GM23338 (cell line): ENCODE results near the gene MECP2. TPM values are rescaled to one million over a fixed set of nuclear protein-coding genes. Genes with fewer than 3 reads are reported as not detected.

Experiments used
- ATAC-seq: fragments of 200-7000 bp; cut with Tn5 transposase; 3 replicates; pipeline ENCODE4 v1.9.1; 2020
- DNase-seq: peaks from one replicate; pipeline ENCODE4 v3.0.0-alpha.2; 2015; ENCODE audit warnings: low spot score
- H2AFZ ChIP-seq: fragments of 200-600 bp; sonication (generic); 2 replicates; pipeline ENCODE4 v1.8.0; 2016; ENCODE audit warnings: antibody characterized with exemption, mild to moderate bottlenecking, moderate library complexity
- H3F3A ChIP-seq: fragments of 200-600 bp; sonication (generic); replicated peaks from 2 replicates; pipeline ENCODE4 v1.8.0; 2017; ENCODE audit warnings: antibody characterized with exemption, mixed run types, low read depth
- H3K27ac ChIP-seq: fragments of 200-600 bp; sonication (generic); 2 replicates; pipeline ENCODE4 v1.6.1; 2016; ENCODE audit warnings: low read depth
- H3K27me3 ChIP-seq: fragments of 200-600 bp; sonication (generic); 2 replicates; pipeline ENCODE4 v1.8.0; 2016; ENCODE audit warnings: mild to moderate bottlenecking, mixed run types, moderate library complexity; ENCODE audit not compliant: insufficient read depth
- H3K36me3 ChIP-seq: fragments of 200-600 bp; sonication (generic); 2 replicates; pipeline ENCODE4 v1.8.0; 2016; ENCODE audit warnings: mild to moderate bottlenecking; ENCODE audit not compliant: insufficient read depth
- H3K4me1 ChIP-seq: fragments of 200-600 bp; sonication (generic); 2 replicates; pipeline ENCODE4 v1.8.0; 2016; ENCODE audit warnings: mild to moderate bottlenecking, moderate library complexity; ENCODE audit not compliant: insufficient read depth
- H3K4me2 ChIP-seq: fragments of 200-600 bp; sonication (generic); 2 replicates; pipeline ENCODE4 v1.7.1; 2017; ENCODE audit warnings: mixed run types
- H3K4me3 ChIP-seq: fragments of 200-600 bp; sonication (generic); 2 replicates; pipeline ENCODE4 v1.6.1; 2016; ENCODE audit warnings: mixed run types
- H3K79me2 ChIP-seq: fragments of 200-600 bp; sonication (generic); replicated peaks from 2 replicates; pipeline ENCODE4 v1.8.0; 2017; ENCODE audit warnings: mild to moderate bottlenecking; ENCODE audit not compliant: insufficient read depth
- H3K9me2 ChIP-seq: fragments of 200-600 bp; sonication (generic); 2 replicates; pipeline ENCODE4 v1.8.0; 2017; ENCODE audit not compliant: insufficient read depth
- H4K20me1 ChIP-seq: fragments of 200-600 bp; sonication (generic); replicated peaks from 2 replicates; pipeline ENCODE4 v1.8.0; 2017; ENCODE audit warnings: mild to moderate bottlenecking; ENCODE audit not compliant: insufficient read depth
- H3K27ac Mint-ChIP-seq: 2 replicates; pipeline ENCODE4 v1.8.0; 2020; ENCODE audit warnings: inconsistent platforms, mild to moderate bottlenecking, moderate library complexity, mixed read lengths
- H3K27me3 Mint-ChIP-seq: 3 replicates; pipeline ENCODE4 v1.8.0; 2022; ENCODE audit warnings: low read depth, mild to moderate bottlenecking, moderate library complexity, mixed read lengths, inconsistent platforms; ENCODE audit not compliant: insufficient read depth, poor library complexity
- H3K36me3 Mint-ChIP-seq: 3 replicates; pipeline ENCODE4 v1.8.0; 2021; ENCODE audit warnings: low read depth, mild to moderate bottlenecking, inconsistent platforms, moderate library complexity, mixed read lengths
- H3K4me1 Mint-ChIP-seq: 3 replicates; pipeline ENCODE4 v1.8.0; 2020; ENCODE audit warnings: mild to moderate bottlenecking, inconsistent platforms, mixed read lengths
- H3K4me3 Mint-ChIP-seq: 3 replicates; pipeline ENCODE4 v1.8.0; 2021; ENCODE audit warnings: moderate library complexity, mild to moderate bottlenecking, inconsistent platforms, mixed read lengths
- H3K9me3 Mint-ChIP-seq: 3 replicates; pipeline ENCODE4 v1.8.0; 2020; ENCODE audit warnings: moderate library complexity, mild to moderate bottlenecking, inconsistent platforms, mixed read lengths
- CREB1 ChIP-seq: fragments of 250-450 bp; sonication (Bioruptor Pico); IDR thresholded peaks from 2 replicates; pipeline ENCODE4 v1.5.0; 2020; ENCODE audit warnings: low read depth, mild to moderate bottlenecking, moderate library complexity
- ETS1 ChIP-seq: IDR thresholded peaks from 2 replicates; pipeline ENCODE4 v1.6.1; 2016; ENCODE audit warnings: antibody characterized with exemption
- EZH2 ChIP-seq: fragments of 200-600 bp; sonication (generic); IDR thresholded peaks from one replicate; pipeline ENCODE4 v1.8.0; 2017; ENCODE audit warnings: antibody characterized with exemption, mild to moderate bottlenecking, low read depth; ENCODE audit not compliant: unreplicated experiment
- JUNB ChIP-seq: IDR thresholded peaks from one replicate; pipeline ENCODE4 v1.6.1; 2016; ENCODE audit warnings: antibody characterized with exemption; ENCODE audit not compliant: unreplicated experiment
- REST ChIP-seq: IDR thresholded peaks from one replicate; pipeline ENCODE4 v1.6.1; 2018; ENCODE audit warnings: antibody characterized with exemption; ENCODE audit not compliant: unreplicated experiment
- STAT1 ChIP-seq: IDR thresholded peaks from one replicate; pipeline ENCODE4 v1.6.1; 2016; ENCODE audit warnings: antibody characterized with exemption; ENCODE audit not compliant: unreplicated experiment
- ZNF114 ChIP-seq: fragments of 250-450 bp; sonication (Bioruptor Pico); IDR thresholded peaks from 2 replicates; pipeline ENCODE4 v1.5.0; 2020; ENCODE audit warnings: mild to moderate bottlenecking, moderate library complexity
- ZNF331 ChIP-seq: fragments of 250-450 bp; sonication (Bioruptor Pico); IDR thresholded peaks from 2 replicates; pipeline ENCODE4 v1.5.0; 2020; ENCODE audit warnings: low read depth, mild to moderate bottlenecking, moderate library complexity
- ZNF462 ChIP-seq: fragments of 250-450 bp; sonication (Bioruptor Pico); IDR thresholded peaks from 2 replicates; pipeline ENCODE4 v1.5.0; 2020; ENCODE audit warnings: mild to moderate bottlenecking, moderate library complexity
- polyA plus RNA-seq: library from polyadenylated mRNA; unstranded; fragments of >200 nt; fragmentation: Nextera tagmentation; extraction: Ambion mirVana; gene quantifications from 2 replicates; pipeline ENCODE4 v1.2.1, GENCODE V29; 2016
- total RNA-seq: library from RNA; depleted of rRNA; stranded (reverse); fragments of >200 nt; shearing (Covaris generic); gene quantifications from 2 replicates; pipeline ENCODE4 v1.2.3, GENCODE V29; 2014

Gene MECP2
- total and polyA plus RNA-seq, 2 experiments from 2014 or later = 27.7 to 32.7 TPM

- no peak for TF ChIP-seq REST
- no peak for TF ChIP-seq EZH2
- no peak for TF ChIP-seq JUNB
- no peak for TF ChIP-seq ZNF114 (CRISPR knock-in tag)
- TF ChIP-seq CREB1 = no peak
- no peak for TF ChIP-seq ZNF331 (CRISPR knock-in tag)
- no peak for TF ChIP-seq STAT1
Measured at GRCh38 chrX:154019061-154019621, 78.4 kb downstream of the MECP2 start (continued).

- Mint-ChIP-seq H3K27me3 (peaks cover 5% of the 10 kb centered on the region), H3K36me3 (peaks cover 14% of the 10 kb centered on the region; the same call in 2 of the 3 replicates), H3K4me3 (peak overlapping the region; percentile 72), H3K4me1 (peaks cover 35% of the 10 kb centered on the region), H3K9me3 (no peaks in the 10 kb centered on the region), H3K27ac (peak overlapping the region; percentile 67; the same call in 1 of the 2 replicates)
- H3K4me2 ChIP-seq = peak overlapping the region; percentile 64
- no peaks in the 10 kb centered on the region for H3F3A ChIP-seq
- ATAC-seq = no peak
- no peaks in the 10 kb centered on the region for H3K36me3 ChIP-seq
- no peaks in the 10 kb centered on the region for H3K9me2 ChIP-seq
- H4K20me1 ChIP-seq = no peaks in the 10 kb centered on the region
- no peak overlapping the region for H2AFZ ChIP-seq
- no peaks in the 10 kb centered on the region for H3K79me2 ChIP-seq
- DNase-seq = no peak
- peaks cover 6% of the 10 kb centered on the region; the same call in 1 of the 2 replicates for H3K4me1 ChIP-seq
- peak overlapping the region; percentile 45; the same call in 1 of the 2 replicates for H3K4me3 ChIP-seq
- H3K27ac ChIP-seq = no peak overlapping the region
- H3K27me3 ChIP-seq = no peaks in the 10 kb centered on the region
- TF ChIP-seq ETS1 (no peak), ZNF462 (no peak), EZH2 (no peak), STAT1 (no peak), JUNB (no peak), CREB1 (no peak), REST (no peak)
Measured at GRCh38 chrX:154018518-154019060, 78.9 kb downstream of the MECP2 start.
